ENCODE data around the gene TMEM63A.

TMEM63A gene

GRCh38 chr1:225907341-225907740 is 25.2 kb upstream of the TMEM63A start:
- no peaks in the 10 kb centered on the region for H3K27me3 ChIP-seq (ENCODE audit: insufficient read depth, low read length)
- no peak overlapping the region for H4K8ac ChIP-seq (ENCODE audit: low read depth, low read length)
- no peaks in the 10 kb centered on the region for H3K4me1 ChIP-seq (ENCODE audit: control insufficient read depth in 1 of 2, insufficient read depth in 2 of 2, low read length in 2 of 2)
- no peak overlapping the region for H2BK5ac ChIP-seq (ENCODE audit: low read depth, low read length, poor library complexity)
- H3K18ac ChIP-seq (ENCODE audit: low read length) = no peak overlapping the region
- no peaks in the 10 kb centered on the region for H3K79me1 ChIP-seq (ENCODE audit: low read length)
- no peaks in the 10 kb centered on the region for H3K79me2 ChIP-seq (ENCODE audit: control insufficient read depth, insufficient read depth, low read length, poor library complexity)
- no peak overlapping the region for H4K91ac ChIP-seq (ENCODE audit: low read depth, low read length)
- no peak overlapping the region for H3K9ac ChIP-seq (ENCODE audit: low read length)
- no peak overlapping the region for H3K4me2 ChIP-seq (ENCODE audit: low read length)
- H3K9me3 ChIP-seq (ENCODE audit: insufficient read depth, low read depth, low read length) = peaks cover 2% of the 10 kb centered on the region
- H2BK12ac ChIP-seq (ENCODE audit: low read length) = no peak overlapping the region
- H3K23ac ChIP-seq (ENCODE audit: low read length) = no peak overlapping the region
- no peak for DNase-seq
- no peak overlapping the region for H3K4me3 ChIP-seq (ENCODE audit: low read depth, low read length)
- H3K4ac ChIP-seq (ENCODE audit: low read depth, low read length) = no peak overlapping the region
- no peak overlapping the region for H2BK120ac ChIP-seq (ENCODE audit: insufficient read depth, low read length, poor library complexity)
- no peak overlapping the region for H2AK5ac ChIP-seq (ENCODE audit: low read length)
- no peak overlapping the region for H3K27ac ChIP-seq (ENCODE audit: low read depth, low read length)
- no CpG with 5 or more reads among the region's 7 CpGs for WGBS (ENCODE audit: extremely low coverage, insufficient coverage, insufficient read length)
- H3K36me3 ChIP-seq (ENCODE audit: control insufficient read depth in 1 of 2, insufficient read depth in 2 of 2, low read length in 2 of 2) = peaks cover 0 to 2% of the 10 kb centered on the region in 2 experiments
- no peak overlapping the region for H3K14ac ChIP-seq (ENCODE audit: low read length)
- H2AFZ ChIP-seq (ENCODE audit: insufficient read depth, low read length, poor library complexity) = no peak overlapping the region
- no peak overlapping the region for H4K12ac ChIP-seq (ENCODE audit: low read depth, low read length)

- Histone ChIP-seq H4K12ac (ENCODE audit: low read depth, low read length) (no peak overlapping the region), H4K8ac (ENCODE audit: low read depth, low read length) (no peak overlapping the region)
Observed at GRCh38 chr1:225906467-225906866, 24.3 kb upstream of the TMEM63A start.

GRCh38 chr1:225903623-225904022 is 21.4 kb upstream of the TMEM63A start:
- H3K4me1 ChIP-seq (ENCODE audit: control insufficient read depth in 1 of 2, insufficient read depth in 2 of 2, low read length in 2 of 2) = no peaks in the 10 kb centered on the region
- H2BK120ac ChIP-seq (ENCODE audit: insufficient read depth, low read length, poor library complexity) = no peak overlapping the region
- H4K8ac ChIP-seq (ENCODE audit: low read depth, low read length) = no peak overlapping the region
- H3K23ac ChIP-seq (ENCODE audit: low read length) = no peak overlapping the region
- no peak overlapping the region for H3K18ac ChIP-seq (ENCODE audit: low read length)
- H4K91ac ChIP-seq (ENCODE audit: low read depth, low read length) = no peak overlapping the region
- no peak overlapping the region for H2BK12ac ChIP-seq (ENCODE audit: low read length)
- H3K14ac ChIP-seq (ENCODE audit: low read length) = no peak overlapping the region
- H2AK5ac ChIP-seq (ENCODE audit: low read length) = no peak overlapping the region
- H3K79me2 ChIP-seq (ENCODE audit: control insufficient read depth, insufficient read depth, low read length, poor library complexity) = no peaks in the 10 kb centered on the region
- no peak overlapping the region for H3K4me2 ChIP-seq (ENCODE audit: low read length)
- H3K27me3 ChIP-seq (ENCODE audit: insufficient read depth, low read length) = no peaks in the 10 kb centered on the region
- H3K27ac ChIP-seq (ENCODE audit: low read depth, low read length) = no peak overlapping the region
- H2AFZ ChIP-seq (ENCODE audit: insufficient read depth, low read length, poor library complexity) = no peak overlapping the region
- peaks cover 0 to 2% of the 10 kb centered on the region in 2 experiments for H3K36me3 ChIP-seq (ENCODE audit: control insufficient read depth in 1 of 2, insufficient read depth in 2 of 2, low read length in 2 of 2)
- DNase-seq = no peak
- no peaks in the 10 kb centered on the region for H3K9me3 ChIP-seq (ENCODE audit: insufficient read depth, low read depth, low read length)
- no CpG with 5 or more reads among the region's 4 CpGs for WGBS (ENCODE audit: extremely low coverage, insufficient coverage, insufficient read length)
- H3K4ac ChIP-seq (ENCODE audit: low read depth, low read length) = no peak overlapping the region
- no peak overlapping the region for H3K9ac ChIP-seq (ENCODE audit: low read length)
- no peak overlapping the region for H4K12ac ChIP-seq (ENCODE audit: low read depth, low read length)
- H2BK5ac ChIP-seq (ENCODE audit: low read depth, low read length, poor library complexity) = no peak overlapping the region
- H3K79me1 ChIP-seq (ENCODE audit: low read length) = no peaks in the 10 kb centered on the region
- no peak overlapping the region for H3K4me3 ChIP-seq (ENCODE audit: low read depth, low read length)

More at GRCh38 chr1:225906467-225906866, 24.3 kb upstream of the TMEM63A start:
- Histone ChIP-seq H2BK5ac (ENCODE audit: low read depth, low read length, poor library complexity) (no peak overlapping the region), H3K18ac (ENCODE audit: low read length) (no peak overlapping the region), H2AFZ (ENCODE audit: insufficient read depth, low read length, poor library complexity) (no peak overlapping the region), H3K4me2 (ENCODE audit: low read length) (no peak overlapping the region), H4K91ac (ENCODE audit: low read depth, low read length) (no peak overlapping the region), H3K36me3 (ENCODE audit: control insufficient read depth in 1 of 2, insufficient read depth in 2 of 2, low read length in 2 of 2) (peaks cover 0 to 2% of the 10 kb centered on the region in 2 experiments), H3K14ac (ENCODE audit: low read length) (no peak overlapping the region), H2BK120ac (ENCODE audit: insufficient read depth, low read length, poor library complexity) (no peak overlapping the region), H3K4me1 (ENCODE audit: control insufficient read depth in 1 of 2, insufficient read depth in 2 of 2, low read length in 2 of 2) (no peaks in the 10 kb centered on the region), H3K9ac (ENCODE audit: low read length) (no peak overlapping the region), H3K79me1 (ENCODE audit: low read length) (no peaks in the 10 kb centered on the region), H3K4ac (ENCODE audit: low read depth, low read length) (no peak overlapping the region), H3K4me3 (ENCODE audit: low read depth, low read length) (no peak overlapping the region), H3K27me3 (ENCODE audit: insufficient read depth, low read length) (no peaks in the 10 kb centered on the region), H2AK5ac (ENCODE audit: low read length) (no peak overlapping the region), H3K79me2 (ENCODE audit: control insufficient read depth, insufficient read depth, low read length, poor library complexity) (no peaks in the 10 kb centered on the region), H3K27ac (ENCODE audit: low read depth, low read length) (no peak overlapping the region), H3K23ac (ENCODE audit: low read length) (no peak overlapping the region), H3K9me3 (ENCODE audit: insufficient read depth, low read depth, low read length) (peaks cover 2% of the 10 kb centered on the region), H2BK12ac (ENCODE audit: low read length) (no peak overlapping the region)
- no CpG with 5 or more reads among the region's 6 CpGs for WGBS (ENCODE audit: extremely low coverage, insufficient coverage, insufficient read length)
- DNase-seq = no peak

GRCh38 chr1:225899044-225899925 is 17.1 kb upstream of the TMEM63A start:
- H4K12ac ChIP-seq (ENCODE audit: low read depth, low read length) = no peak overlapping the region
- no peak overlapping the region for H3K23ac ChIP-seq (ENCODE audit: low read length)
- H3K79me2 ChIP-seq (ENCODE audit: control insufficient read depth, insufficient read depth, low read length, poor library complexity) = no peaks in the 10 kb centered on the region
- no peak overlapping the region for H3K4me2 ChIP-seq (ENCODE audit: low read length)
- H2BK5ac ChIP-seq (ENCODE audit: low read depth, low read length, poor library complexity) = no peak overlapping the region
- no peak overlapping the region for H2BK120ac ChIP-seq (ENCODE audit: insufficient read depth, low read length, poor library complexity)
- H3K14ac ChIP-seq (ENCODE audit: low read length) = no peak overlapping the region
- no peaks in the 10 kb centered on the region for H3K36me3 ChIP-seq (ENCODE audit: control insufficient read depth in 1 of 2, insufficient read depth in 2 of 2, low read length in 2 of 2)
- H2AFZ ChIP-seq (ENCODE audit: insufficient read depth, low read length, poor library complexity) = no peak overlapping the region
- no peak overlapping the region for H3K4ac ChIP-seq (ENCODE audit: low read depth, low read length)
- no peak for DNase-seq
- H3K4me3 ChIP-seq (ENCODE audit: low read depth, low read length) = no peak overlapping the region
- H3K79me1 ChIP-seq (ENCODE audit: low read length) = peaks cover 1% of the 10 kb centered on the region
- WGBS (ENCODE audit: extremely low coverage, insufficient coverage, insufficient read length) = no CpG with 5 or more reads among the region's 4 CpGs
- H3K9me3 ChIP-seq (ENCODE audit: insufficient read depth, low read depth, low read length) = no peaks in the 10 kb centered on the region
- no peak overlapping the region for H3K18ac ChIP-seq (ENCODE audit: low read length)
- no peak overlapping the region for H2BK12ac ChIP-seq (ENCODE audit: low read length)
- H3K9ac ChIP-seq (ENCODE audit: low read length) = no peak overlapping the region
- H2AK5ac ChIP-seq (ENCODE audit: low read length) = no peak overlapping the region
- H4K8ac ChIP-seq (ENCODE audit: low read depth, low read length) = no peak overlapping the region
- peaks cover 4 to 5% of the 10 kb centered on the region in 2 experiments for H3K4me1 ChIP-seq (ENCODE audit: control insufficient read depth in 1 of 2, insufficient read depth in 2 of 2, low read length in 2 of 2)
- no peak overlapping the region for H4K91ac ChIP-seq (ENCODE audit: low read depth, low read length)
- no peak overlapping the region for H3K27ac ChIP-seq (ENCODE audit: low read depth, low read length)
- H3K27me3 ChIP-seq (ENCODE audit: insufficient read depth, low read length) = no peaks in the 10 kb centered on the region
